Thyroid gland (tissue), 4 donors: ENCODE results near the gene S1PR4. TPM values are rescaled to one million over a fixed set of nuclear protein-coding genes. Genes with fewer than 3 reads are reported as not detected.
A peak's percentile ranks its signal among the peaks of the same experiment; 100 is the strongest.

Experiments used
- DNase-seq, 2 donors: peaks; one replicate each; pipeline ENCODE4 v3.0.0-alpha.2; 2019
- H3K27ac ChIP-seq, 3 donors: fragments of 200-600 bp; sonication (generic); 1 replicate in 2 of 3; 2 replicates in 1 of 3; pipeline ENCODE4 v1.5.1; 2016 to 2019; ENCODE audit warnings: mild to moderate bottlenecking in 1 of 3, moderate library complexity in 1 of 3
- H3K27me3 ChIP-seq: fragments of 200-600 bp; sonication (generic); one replicate; pipeline ENCODE4 v1.5.1; 2019
- H3K36me3 ChIP-seq, 2 donors: fragments of 200-600 bp; sonication (generic); one replicate each; pipeline ENCODE4 v1.5.1; 2016 to 2019
- H3K4me1 ChIP-seq, 2 donors: fragments of 200-600 bp; sonication (generic); one replicate each; pipeline ENCODE4 v1.5.1; 2017 to 2019
- H3K4me3 ChIP-seq, 3 donors: fragments of 200-600 bp; sonication (generic); replicated peaks in 1 of 3; 1 replicate in 2 of 3; 2 replicates in 1 of 3; pipeline ENCODE4 v1.5.1; 2016; ENCODE audit warnings: mild to moderate bottlenecking in 1 of 3
- H3K9me3 ChIP-seq: fragments of 200-600 bp; sonication (generic); one replicate; pipeline ENCODE4 v1.5.1; 2017
- POLR2A ChIP-seq, 2 donors: fragments of 450-650 bp; IDR thresholded peaks; one replicate each; pipeline ENCODE4 v1.6.1; 2017; ENCODE audit warnings: antibody characterized with exemption in 2 of 2, mild to moderate bottlenecking in 2 of 2, moderate library complexity in 1 of 2
- WGBS, 2 donors: methylation state at CpG; one replicate each; pipeline ENCODE4 v1.1.5; 2017; 5-methylcytosine and 5-hydroxymethylcytosine counted together
- intact Hi-C: fragments of 100-400 bp; cut with DNase I; formaldehyde crosslinking; loops from one replicate; pipeline ENCODE4 v1.15.1; 2023
- total RNA-seq, 4 donors: library from RNA; depleted of rRNA; stranded (reverse); fragments of >200 nt; gene quantifications; one replicate each; pipeline ENCODE4 v1.2.3, GENCODE V29; 2016
- TF ChIP-seq, protein P1 (sequence below), 6 experiments: fragments of 200-600 bp in 3 of 6; fragments of 450-650 bp in 3 of 6; sonication (generic) in 3 of 6; IDR thresholded peaks; one replicate each; pipeline ENCODE4 v1.5.1; 2016 to 2019; ENCODE audit warnings: antibody characterized with exemption in 6 of 6, mild to moderate bottlenecking in 2 of 6, inconsistent platforms in 1 of 6, moderate library complexity in 1 of 6

S1PR4 gene
- total RNA-seq, 4 donors from 2014 or later: 2.1 to 5.4 (median 3.4) TPM

DNA sequence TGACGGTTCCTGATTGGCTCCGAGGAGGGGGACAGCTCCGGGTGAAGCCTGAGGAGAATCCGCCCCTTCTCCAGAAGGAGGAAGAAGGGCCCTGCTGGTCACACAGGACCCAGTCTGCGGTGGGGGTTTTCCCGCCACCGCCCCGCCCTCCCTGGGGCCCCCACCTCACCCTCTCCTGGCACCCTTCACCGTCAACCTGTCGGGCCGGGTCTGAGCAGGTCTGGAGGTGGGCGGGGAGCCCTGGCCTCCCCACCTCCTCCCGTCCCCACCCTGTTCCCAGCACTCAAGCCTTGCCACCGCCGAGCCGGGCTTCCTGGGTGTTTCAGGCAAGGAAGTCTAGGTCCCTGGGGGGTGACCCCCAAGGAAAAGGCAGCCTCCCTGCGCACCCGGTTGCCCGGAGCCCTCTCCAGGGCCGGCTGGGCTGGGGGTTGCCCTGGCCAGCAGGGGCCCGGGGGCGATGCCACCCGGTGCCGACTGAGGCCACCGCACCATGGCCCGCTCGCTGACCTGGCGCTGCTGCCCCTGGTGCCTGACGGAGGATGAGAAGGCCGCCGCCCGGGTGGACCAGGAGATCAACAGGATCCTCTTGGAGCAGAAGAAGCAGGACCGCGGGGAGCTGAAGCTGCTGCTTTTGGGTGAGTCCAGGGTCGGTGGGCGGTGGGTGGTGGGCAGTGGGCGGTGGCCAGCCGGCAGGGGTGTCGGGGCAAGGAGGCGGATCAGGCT lies 42.4 kb upstream of the S1PR4 start, which contains the start of gene GNA15:
GNA15 (plus strand) TSS at position 73 of the 723 bp plus-strand sequence; CDS start at position 491, 418 bp downstream.
- Histone ChIP-seq H3K4me1 (peaks cover 0 to under 1% of the 10 kb centered on the region in 2 donors), H3K4me3 (no peak within 1 kb of the TSS), H3K27ac (no peak within 1 kb of the TSS), H3K36me3 (no peaks in the 10 kb centered on the region), H3K27me3 (no peaks in the 10 kb centered on the region), H3K9me3 (no peaks in the 10 kb centered on the region)
- TF ChIP-seq, protein P1, sequence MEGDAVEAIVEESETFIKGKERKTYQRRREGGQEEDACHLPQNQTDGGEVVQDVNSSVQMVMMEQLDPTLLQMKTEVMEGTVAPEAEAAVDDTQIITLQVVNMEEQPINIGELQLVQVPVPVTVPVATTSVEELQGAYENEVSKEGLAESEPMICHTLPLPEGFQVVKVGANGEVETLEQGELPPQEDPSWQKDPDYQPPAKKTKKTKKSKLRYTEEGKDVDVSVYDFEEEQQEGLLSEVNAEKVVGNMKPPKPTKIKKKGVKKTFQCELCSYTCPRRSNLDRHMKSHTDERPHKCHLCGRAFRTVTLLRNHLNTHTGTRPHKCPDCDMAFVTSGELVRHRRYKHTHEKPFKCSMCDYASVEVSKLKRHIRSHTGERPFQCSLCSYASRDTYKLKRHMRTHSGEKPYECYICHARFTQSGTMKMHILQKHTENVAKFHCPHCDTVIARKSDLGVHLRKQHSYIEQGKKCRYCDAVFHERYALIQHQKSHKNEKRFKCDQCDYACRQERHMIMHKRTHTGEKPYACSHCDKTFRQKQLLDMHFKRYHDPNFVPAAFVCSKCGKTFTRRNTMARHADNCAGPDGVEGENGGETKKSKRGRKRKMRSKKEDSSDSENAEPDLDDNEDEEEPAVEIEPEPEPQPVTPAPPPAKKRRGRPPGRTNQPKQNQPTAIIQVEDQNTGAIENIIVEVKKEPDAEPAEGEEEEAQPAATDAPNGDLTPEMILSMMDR (IDR thresholded peaks at IDR 0.05): no peak
- TF ChIP-seq POLR2A (IDR thresholded peaks at IDR 0.05): no peak
- WGBS, 2 donors: 75 to 84% methylated on average over 15 to 22 of the region's 40 CpGs
- DNase-seq: no peak
- intact Hi-C loops: no loop called here

DNA sequence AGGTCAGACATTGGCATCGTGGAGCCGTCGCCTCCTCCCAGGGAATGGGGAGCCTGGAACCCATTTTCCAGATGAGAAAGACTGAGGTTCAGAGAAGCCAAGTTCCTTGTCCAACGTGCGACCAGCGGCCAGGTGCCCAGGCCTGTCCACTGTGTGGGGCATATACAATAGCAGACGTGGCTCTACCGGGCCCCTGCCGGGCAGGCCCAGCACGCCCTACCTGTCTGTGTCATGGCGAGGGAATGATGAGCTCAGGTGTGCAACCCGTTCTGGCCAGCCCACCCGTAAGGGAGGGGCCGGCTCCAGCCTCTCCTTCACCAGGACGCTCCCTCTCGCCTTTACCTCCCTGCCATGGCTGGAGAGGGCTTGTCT lies 41.9 kb upstream of the S1PR4 start:
- Histone ChIP-seq H3K4me1 (peaks cover 0 to 6% of the 10 kb centered on the region in 2 donors), H3K9me3 (no peaks in the 10 kb centered on the region), H3K4me3 (no peak overlapping the region), H3K36me3 (no peaks in the 10 kb centered on the region), H3K27me3 (no peaks in the 10 kb centered on the region), H3K27ac (no peak overlapping the region)
- 80 to 83% methylated on average over 12 to 14 of the region's 16 CpGs for WGBS, 2 donors
- no peak for TF ChIP-seq POLR2A (IDR thresholded peaks at IDR 0.05)
- TF ChIP-seq, protein P1 (IDR thresholded peaks at IDR 0.05): no peak
- intact Hi-C loops: no loop called here
- no peak for DNase-seq

DNA sequence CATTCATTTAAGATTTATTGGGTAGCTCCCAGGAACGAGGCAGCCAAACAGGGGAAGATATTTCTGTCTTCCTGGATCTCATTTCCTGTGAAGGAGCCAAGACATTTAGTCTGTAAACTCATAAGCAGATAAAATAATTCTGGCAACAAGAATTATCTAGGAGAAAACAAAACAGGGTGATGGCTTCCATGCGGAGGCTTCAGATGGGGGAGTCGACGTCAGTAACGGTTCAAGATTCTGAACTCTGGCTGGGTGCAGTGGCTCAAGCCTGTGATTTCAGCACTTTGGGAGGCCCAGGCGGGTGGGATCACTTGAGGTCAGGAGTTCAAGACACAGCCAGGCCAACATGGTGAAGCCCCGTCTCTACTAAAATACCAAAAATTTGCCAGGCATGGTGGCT lies 41.5 kb upstream of the S1PR4 start:
- H3K9me3 ChIP-seq: no peaks in the 10 kb centered on the region
- no peak for DNase-seq
- intact Hi-C loops: no loop called here
- WGBS, 2 donors: 60 to 71% methylated on average over 5 to 7 of the region's 7 CpGs
- no peak overlapping the region for H3K4me3 ChIP-seq
- peaks cover 0 to 7% of the 10 kb centered on the region in 2 donors for H3K4me1 ChIP-seq
- H3K36me3 ChIP-seq: no peaks in the 10 kb centered on the region
- H3K27ac ChIP-seq: peak overlapping the region in 1 of 3 donors; percentile 17
- no peaks in the 10 kb centered on the region for H3K27me3 ChIP-seq
- TF ChIP-seq, protein P1 (IDR thresholded peaks at IDR 0.05): no peak
- no peak for TF ChIP-seq POLR2A (IDR thresholded peaks at IDR 0.05)

DNA sequence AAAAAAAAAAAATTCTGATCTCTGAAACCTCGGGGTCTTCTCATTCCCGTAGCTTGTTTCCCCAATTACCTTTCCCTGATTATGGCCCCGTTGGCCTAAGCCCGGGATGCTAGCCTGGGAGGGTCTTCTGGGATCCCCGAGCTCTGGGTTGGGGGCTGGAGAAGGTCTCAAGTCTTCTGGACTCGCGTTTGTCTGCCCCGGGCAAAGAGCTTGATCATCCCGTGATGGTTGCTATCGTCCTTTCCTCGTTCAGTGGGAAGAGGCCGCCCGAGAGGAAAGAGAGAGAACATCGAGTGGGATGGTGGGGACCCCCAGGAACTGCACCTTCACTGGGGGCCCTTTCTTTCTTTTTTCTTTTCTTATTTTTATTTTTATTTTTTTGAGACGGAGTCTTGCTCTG lies 40.3 kb upstream of the S1PR4 start:
- TF ChIP-seq, protein P1 (IDR thresholded peaks at IDR 0.05): no peak
- TF ChIP-seq POLR2A (IDR thresholded peaks at IDR 0.05): no peak
- peaks cover 0 to 10% of the 10 kb centered on the region in 2 donors for H3K4me1 ChIP-seq
- DNase-seq: no peak

DNA sequence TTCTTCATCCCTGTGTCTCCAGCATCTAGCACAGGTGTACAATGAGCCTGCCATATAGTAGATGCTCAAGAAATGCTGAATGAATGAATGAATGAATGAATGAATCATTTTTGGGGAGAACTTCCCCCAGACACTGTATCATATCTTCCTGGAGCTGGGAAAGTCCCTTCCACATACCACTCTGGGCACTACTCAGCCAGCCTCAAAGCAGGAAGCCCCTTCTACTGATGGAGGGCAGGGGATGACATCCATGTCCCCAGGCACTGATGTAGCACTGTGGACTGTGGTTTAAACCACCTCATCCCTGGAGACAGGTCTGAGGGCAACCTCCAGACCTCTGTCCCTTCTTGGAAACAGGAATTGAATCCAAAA lies 37.9 kb upstream of the S1PR4 start:
- DNase-seq: no peak
- H3K4me3 ChIP-seq: no peak overlapping the region
- H3K4me1 ChIP-seq: peaks cover 0 to 10% of the 10 kb centered on the region in 2 donors
- no peaks in the 10 kb centered on the region for H3K9me3 ChIP-seq
- H3K36me3 ChIP-seq: no peaks in the 10 kb centered on the region
- intact Hi-C loops: no loop called here
- H3K27ac ChIP-seq: no peak overlapping the region
- no peaks in the 10 kb centered on the region for H3K27me3 ChIP-seq
- TF ChIP-seq, protein P1 (IDR thresholded peaks at IDR 0.05): no peak
- TF ChIP-seq POLR2A (IDR thresholded peaks at IDR 0.05): no peak

More for the DNA sequence above, 40.3 kb upstream of the S1PR4 start:
- H3K27ac ChIP-seq: no peak overlapping the region
- no peak overlapping the region for H3K4me3 ChIP-seq
- H3K27me3 ChIP-seq: no peaks in the 10 kb centered on the region
- no peaks in the 10 kb centered on the region for H3K36me3 ChIP-seq
- intact Hi-C loops: no loop called here
- 80 to 83% methylated on average over 15 of the region's 15 CpGs for WGBS, 2 donors
- no peaks in the 10 kb centered on the region for H3K9me3 ChIP-seq
